SK-N-SH treated with all-trans-retinoic acid at 6 μM for 48 hours (cell line): ENCODE results near the gene LHFPL6.

ENCODE experiments used
- ARNTL ChIP-seq: fragments of 450-650 bp; formaldehyde crosslinking; IDR thresholded peaks from 2 replicates; pipeline ENCODE4 v1.5.0; 2020; ENCODE audit warnings: low read depth, mild to moderate bottlenecking, moderate library complexity, borderline replicate concordance
- BACH2 ChIP-seq: fragments of 250-450 bp; sonication (Bioruptor Pico); IDR thresholded peaks from 2 replicates; pipeline ENCODE4 v1.9.0; 2021; ENCODE audit warnings: mild to moderate bottlenecking, borderline replicate concordance
- TCF4 ChIP-seq: fragments of 250-450 bp; sonication (Bioruptor Pico); IDR thresholded peaks from 2 replicates; pipeline ENCODE4 v1.8.0; 2021; ENCODE audit warnings: mild to moderate bottlenecking, moderate library complexity, borderline replicate concordance

DNA sequence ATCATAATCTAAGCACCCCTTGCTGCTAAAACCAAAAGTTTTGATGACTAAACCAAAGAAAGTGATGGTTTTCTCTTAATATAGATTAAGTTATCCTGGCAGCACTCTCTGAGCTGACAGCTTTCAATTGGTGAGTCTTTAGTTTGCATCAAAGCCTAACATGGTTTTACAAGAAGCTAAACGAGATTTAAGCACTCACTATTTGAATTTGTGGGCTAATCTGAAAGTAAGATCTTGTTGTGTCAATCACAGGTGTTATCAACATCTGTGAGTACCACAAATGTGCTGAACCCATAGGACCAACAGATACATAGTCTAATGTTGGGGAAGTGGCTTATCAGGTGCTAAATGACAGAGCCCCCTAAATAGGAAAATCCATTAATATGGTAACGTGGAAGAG is 223.9 kb downstream of the LHFPL6 start:
- TF ChIP-seq TCF4 (CRISPR knock-in tag): no peak
- TF ChIP-seq BACH2: no peak
- TF ChIP-seq ARNTL (CRISPR knock-in tag): no peak
